GM12878 (cell line): Measurements from ENCODE around the gene CES3. TPM values are rescaled to one million over a fixed set of nuclear protein-coding genes. Genes with fewer than 3 reads are reported as not detected.

Source experiments
- ATAC-seq: fragments of 200-7000 bp; cut with Tn5 transposase; 3 replicates; pipeline ENCODE4 v1.9.1; 2020; ENCODE audit warnings: mild to moderate bottlenecking, moderate library complexity
- BruUV-seq: library from RNA; stranded (reverse); fragments of 400-500 nt; replicated peaks from 2 replicates; lab custom pipeline; 2021; lab: Mats Ljungman, UMichigan
- CTCF ChIA-PET: fragments of 300-600 bp; sonication (Branson Sonifier 250); formaldehyde crosslinking; extraction: SDS; loops from one replicate; lab custom pipeline; 2021; ENCODE audit warnings: inconsistent platforms; lab: Yijun Ruan, JAX
- POLR2A ChIA-PET: fragments of 350-600 bp; formaldehyde crosslinking; extraction: SDS; loops from one replicate; lab custom pipeline; 2021; ENCODE audit warnings: inconsistent platforms; lab: Charles Lee
- RAD21 ChIA-PET: fragments of 300-600 bp; sonication (Branson Sonifier 250); formaldehyde crosslinking; loops from one replicate; lab custom pipeline; 2023; ENCODE audit warnings: antibody characterized with exemption; ENCODE audit not compliant: unreplicated experiment; lab: Charles Lee
- SMC1A ChIA-PET: fragments of 300-600 bp; sonication (Branson Sonifier 250); formaldehyde crosslinking; loops from one replicate; lab custom pipeline; 2023; ENCODE audit not compliant: unreplicated experiment, uncharacterized antibody; lab: Charles Lee
- DNase-seq: peaks from one replicate; pipeline ENCODE4 v3.0.0-alpha.2; 2011; ENCODE audit warnings: low read depth, low spot score
- FAIRE-seq: peaks from 3 replicates; lab custom pipeline; 2011; peaks lifted over from hg19 to GRCh38; lab: Jason Lieb, UNC
- H2AFZ ChIP-seq: 2 replicates; pipeline ENCODE4 v1.6.0; 2011; ENCODE audit warnings: low read depth, low read length, control low read depth; ENCODE audit not compliant: control insufficient read depth
- H3K27ac ChIP-seq: 2 replicates; pipeline ENCODE4 v1.5.1; 2011; ENCODE audit warnings: control low read depth; ENCODE audit not compliant: control insufficient read depth, insufficient read depth
- H3K27me3 ChIP-seq, 2 experiments: replicated peaks in 1 of 2; 2 replicates each; pipeline versions ENCODE4 v1.6.0 to v1.6.1; 2011; ENCODE audit warnings: low read length in 1 of 2; ENCODE audit not compliant: control insufficient read depth in 2 of 2, insufficient read depth in 2 of 2
- H3K36me3 ChIP-seq, 2 experiments: 2 replicates each; pipeline ENCODE4 v1.5.1; 2011; ENCODE audit warnings: low read length in 1 of 2; ENCODE audit not compliant: control insufficient read depth in 2 of 2, insufficient read depth in 2 of 2
- H3K4me1 ChIP-seq: 2 replicates; pipeline ENCODE4 v1.6.1; 2011; ENCODE audit warnings: mild to moderate bottlenecking, low read length, moderate library complexity, mixed read lengths; ENCODE audit not compliant: control insufficient read depth, insufficient read depth
- H3K4me2 ChIP-seq: 2 replicates; pipeline ENCODE4 v1.6.0; 2011; ENCODE audit warnings: control low read depth; ENCODE audit not compliant: control insufficient read depth, insufficient read depth
- H3K4me3 ChIP-seq: fragments of 200-600 bp; sonication (generic); 2 replicates; pipeline ENCODE4 v1.5.1; 2016
- H3K79me2 ChIP-seq: 2 replicates; pipeline ENCODE4 v1.6.0; 2011; ENCODE audit warnings: low read length; ENCODE audit not compliant: control insufficient read depth, insufficient read depth
- H3K9ac ChIP-seq: 2 replicates; pipeline ENCODE4 v1.8.0; 2011; ENCODE audit warnings: low read length, control low read depth, mixed read lengths; ENCODE audit not compliant: control insufficient read depth, insufficient read depth
- H3K9me3 ChIP-seq: replicated peaks from 3 replicates; pipeline ENCODE4 v1.5.1; 2011; ENCODE audit warnings: mild to moderate bottlenecking, low read length; ENCODE audit not compliant: control insufficient read depth, insufficient read depth
- H4K20me1 ChIP-seq: 2 replicates; pipeline ENCODE4 v1.6.0; 2011; ENCODE audit not compliant: control insufficient read depth, insufficient read depth
- EP300 ChIP-seq, 2 experiments: fragments of 150-350 bp in 1 of 2; IDR thresholded peaks; 2 replicates each; pipeline ENCODE4 v1.6.1; 2011 to 2012; ENCODE audit warnings: low read depth in 2 of 2, low read length in 2 of 2, borderline replicate concordance in 1 of 2, improper control_type of control experiment in 1 of 2, inconsistent platforms in 1 of 2; ENCODE audit not compliant: control insufficient read depth in 1 of 2
- EZH2 ChIP-seq: IDR thresholded peaks from 2 replicates; pipeline ENCODE4 v1.6.1; 2012; ENCODE audit warnings: low read depth, mild to moderate bottlenecking, control low read depth, inconsistent platforms, low read length, borderline replicate concordance; ENCODE audit not compliant: control insufficient read depth
- LARP7 ChIP-seq: fragments of 450-650 bp; IDR thresholded peaks from 2 replicates; pipeline ENCODE4 v1.6.1; 2017; ENCODE audit warnings: mild to moderate bottlenecking
- NFYB ChIP-seq: IDR thresholded peaks from 2 replicates; pipeline ENCODE4 v1.6.1; 2011; ENCODE audit warnings: low read depth, mild to moderate bottlenecking, low read length, improper control_type of control experiment, moderate library complexity; ENCODE audit not compliant: insufficient read depth
- NR2F1 ChIP-seq: fragments of 450-650 bp; conservative IDR thresholded peaks from 2 replicates; pipeline ENCODE4 v1.6.1; 2017; ENCODE audit warnings: mild to moderate bottlenecking
- PAX5 ChIP-seq: IDR thresholded peaks from 2 replicates; pipeline ENCODE4 v1.6.1; 2011; ENCODE audit warnings: low read depth, low read length, borderline replicate concordance
- RB1 ChIP-seq: fragments of 450-650 bp; formaldehyde crosslinking; IDR thresholded peaks from 2 replicates; pipeline ENCODE4 v1.6.1; 2017; ENCODE audit warnings: mild to moderate bottlenecking, borderline replicate concordance
- RUNX3 ChIP-seq: IDR thresholded peaks from 2 replicates; pipeline ENCODE4 v1.6.1; 2012; ENCODE audit warnings: low read length, inconsistent platforms
- SREBF1 ChIP-seq: IDR thresholded peaks from 2 replicates; pipeline ENCODE4 v1.6.1; 2012; ENCODE audit warnings: mild to moderate bottlenecking, low read length
- TCF7 ChIP-seq: IDR thresholded peaks from 2 replicates; pipeline ENCODE4 v1.6.1; 2014; ENCODE audit warnings: antibody characterized with exemption, borderline replicate concordance
- USF1 ChIP-seq: IDR thresholded peaks from 2 replicates; pipeline ENCODE4 v1.6.1; 2011; ENCODE audit warnings: borderline replicate concordance, low read depth, mild to moderate bottlenecking, moderate library complexity, mixed read lengths, low read length; ENCODE audit not compliant: insufficient read depth; ENCODE audit errors: extremely low read length
- USF2 ChIP-seq: IDR thresholded peaks from 2 replicates; pipeline ENCODE4 v1.6.1; 2011; ENCODE audit warnings: low read depth, low read length, improper control_type of control experiment, borderline replicate concordance
- ZBTB4 ChIP-seq: fragments of 450-650 bp; formaldehyde crosslinking; IDR thresholded peaks from 2 replicates; pipeline ENCODE4 v1.4.0; 2022; ENCODE audit warnings: mild to moderate bottlenecking, moderate library complexity
- ZNF384 ChIP-seq: IDR thresholded peaks from 2 replicates; pipeline ENCODE4 v1.6.1; 2012; ENCODE audit warnings: low read depth, mild to moderate bottlenecking, low read length, improper control_type of control experiment, borderline replicate concordance
- ZNF592 ChIP-seq: fragments of 450-650 bp; IDR thresholded peaks from 2 replicates; pipeline ENCODE4 v1.6.1; 2017; ENCODE audit warnings: mild to moderate bottlenecking, moderate library complexity
- WGBS: methylation state at CpG from one replicate; pipeline ENCODE4 v1.1.6; 2016; ENCODE audit warnings: low lambda C conversion rate; ENCODE audit not compliant: insufficient replicate concordance, insufficient coverage; ENCODE audit errors: missing lambda C conversion rate; 5-methylcytosine and 5-hydroxymethylcytosine counted together
- in situ Hi-C: fragments of 300-500 bp; cut with MboI; formaldehyde crosslinking; loops from 9 replicates; pipeline ENCODE4 v1.14.3; 2018; ENCODE audit warnings: mixed read lengths
- intact Hi-C: fragments of 100-400 bp; cut with micrococcal nuclease; formaldehyde crosslinking; loops from one replicate; pipeline ENCODE4 v1.14.2; 2022; ENCODE audit not compliant: unreplicated experiment
- polyA plus RNA-seq, 11 experiments: library from polyadenylated mRNA; depleted of rRNA in 4 of 11; unstranded in 6 of 11; stranded (reverse) in 5 of 11; fragments of >200 nt; fragmentation: Nextera tagmentation in 4 of 11; fragmentation: Illumina TruSeq in 1 of 11; extraction: Ambion mirVana in 4 of 11; extraction: Trizol in 1 of 11; gene quantifications; 1 replicate in 1 of 11; 2 replicates in 10 of 11; pipeline versions ENCODE4 v1.2.1 to v1.2.3, GENCODE V29; 2011 to 2016; ENCODE audit warnings: inconsistent platforms in 2 of 11, missing spikeins in 2 of 11, low read depth in 1 of 11
- total RNA-seq, 4 experiments: library from RNA; depleted of rRNA in 3 of 4; stranded (reverse); fragments of >200 nt in 3 of 4; fragmentation: Illumina TruSeq in 1 of 4; extraction: Trizol in 1 of 4; gene quantifications; 2 replicates each; pipeline versions ENCODE4 v1.2.1 to v1.2.3, GENCODE V29; 2013 to 2021

CES3 gene
- total and polyA plus RNA-seq, 10 of the 15 experiments (the other 5 are each of a cell fraction or from before 2014, with no cell fraction given), result 0.09 to 3.1 (median 0.76) TPM

GRCh38 chr16:67021321-67021720, 60.3 kb downstream of the CES3 start:
- DNase-seq (no peak), FAIRE-seq (no peak), ATAC-seq (no peak)
- Histone ChIP-seq H3K4me3 (no peak overlapping the region), H3K9me3 (no peaks in the 10 kb centered on the region), H4K20me1 (no peaks in the 10 kb centered on the region), H3K27ac (no peak overlapping the region), H3K4me1 (peaks cover 9% of the 10 kb centered on the region; the same call in 1 of the 2 replicates), H3K36me3 (no peaks in the 10 kb centered on the region), H3K79me2 (no peaks in the 10 kb centered on the region), H3K9ac (no peak overlapping the region), H3K4me2 (no peak overlapping the region), H2AFZ (peak overlapping the region; percentile 26), H3K27me3 (no peaks in the 10 kb centered on the region)
- RAD21 ChIA-PET, result interaction anchor here (0.7 to 1.5 kb wide), 4 partner anchors 42 to 238 kb away, joined by 3 to 6 read pairs (median 4); no protein-coding TSS in a partner anchor
- SMC1A ChIA-PET, result no interaction called here
- 76% methylated on average over 3 of the region's 3 CpGs for WGBS
- CTCF ChIA-PET, result interaction anchor here (2.2 to 12.3 kb wide), 2 partner anchors 81 to 134 kb away, joined by 13 to 205 read pairs; no protein-coding TSS in a partner anchor
- in situ Hi-C loops (no loop called here), intact Hi-C loops (no loop called here)
- no TSS peak for BruUV-seq
- POLR2A ChIA-PET, result interaction anchor here (0.5 to 1.2 kb wide), 3 partner anchors 9 to 78 kb away, joined by 3 to 5 read pairs (median 4); no protein-coding TSS in a partner anchor
- TF ChIP-seq EP300 (IDR thresholded peaks at IDR 0.05; ENCODE audit: borderline replicate concordance in 1 of 2, control insufficient read depth in 1 of 2, low read depth in 2 of 2, low read length in 2 of 2) (no peak), TCF7 (no peak), USF1 (no peak), PAX5 (no peak), ZNF384 (no peak), RUNX3 (no peak), SREBF1 (no peak), USF2 (no peak), NR2F1 (no peak), RB1 (no peak), EZH2 (no peak), ZBTB4 (CRISPR knock-in tag) (no peak), LARP7 (no peak), NFYB (no peak), ZNF592 (no peak)
